Epithelial cell of proximal tubule (primary cell): Measurements from ENCODE around the gene SLC45A3. TPM values are rescaled to one million over a fixed set of nuclear protein-coding genes. Genes with fewer than 3 reads are reported as not detected.

ENCODE experiments used
- DNase-seq: peaks from one replicate; pipeline ENCODE4 v3.0.0-alpha.2; 2011; ENCODE audit warnings: low read depth
- H3K4me3 ChIP-seq: 2 replicates; pipeline ENCODE4 v1.5.1; 2011; ENCODE audit warnings: low read depth, mild to moderate bottlenecking, low read length
- total RNA-seq: library from RNA; depleted of rRNA; stranded (reverse); fragments of >200 nt; gene quantifications from 2 replicates; pipeline ENCODE4 v1.2.3, GENCODE V29; 2015
- TF ChIP-seq, protein P1 (sequence below): conservative IDR thresholded peaks from 2 replicates; pipeline ENCODE4 v1.5.1; 2012; ENCODE audit warnings: low read depth, mild to moderate bottlenecking, low read length

The SLC45A3 gene
- total RNA-seq, 1 donor from 2014 or later: 6.5 TPM

DNA sequence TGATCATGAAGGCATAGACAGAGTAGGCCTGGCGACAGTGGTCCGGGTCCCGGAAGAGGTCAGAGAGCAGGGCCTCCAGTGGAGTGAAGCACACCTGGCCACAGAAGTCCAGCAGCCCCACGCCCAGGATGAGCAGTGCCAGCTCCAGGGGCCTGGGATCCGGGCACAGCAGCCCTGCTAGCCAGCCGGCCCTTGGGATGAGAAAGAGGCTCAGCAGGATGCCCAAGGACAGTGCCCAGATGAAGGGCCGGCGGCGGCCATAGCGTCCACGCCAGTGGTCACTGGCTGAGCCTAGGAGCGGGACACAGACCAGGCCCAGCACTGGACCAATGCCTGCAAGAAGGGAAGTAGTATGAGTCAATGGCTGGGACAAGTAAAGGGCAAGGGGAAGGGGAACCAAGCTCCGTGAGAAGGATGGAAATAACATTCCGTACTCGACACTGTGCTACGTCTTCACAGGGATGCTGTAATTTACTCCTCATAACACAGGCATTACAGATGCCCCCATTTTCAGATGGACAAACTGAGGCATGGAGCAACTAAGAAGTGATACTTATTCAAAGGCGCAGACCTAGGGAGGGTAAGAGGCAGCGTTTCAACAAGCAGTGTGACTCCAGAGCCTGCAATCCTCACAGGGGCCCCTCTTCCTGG, 16.9 kb downstream of the SLC45A3 start:
- no peak for DNase-seq
- no peak overlapping the region for H3K4me3 ChIP-seq
- TF ChIP-seq, protein P1, sequence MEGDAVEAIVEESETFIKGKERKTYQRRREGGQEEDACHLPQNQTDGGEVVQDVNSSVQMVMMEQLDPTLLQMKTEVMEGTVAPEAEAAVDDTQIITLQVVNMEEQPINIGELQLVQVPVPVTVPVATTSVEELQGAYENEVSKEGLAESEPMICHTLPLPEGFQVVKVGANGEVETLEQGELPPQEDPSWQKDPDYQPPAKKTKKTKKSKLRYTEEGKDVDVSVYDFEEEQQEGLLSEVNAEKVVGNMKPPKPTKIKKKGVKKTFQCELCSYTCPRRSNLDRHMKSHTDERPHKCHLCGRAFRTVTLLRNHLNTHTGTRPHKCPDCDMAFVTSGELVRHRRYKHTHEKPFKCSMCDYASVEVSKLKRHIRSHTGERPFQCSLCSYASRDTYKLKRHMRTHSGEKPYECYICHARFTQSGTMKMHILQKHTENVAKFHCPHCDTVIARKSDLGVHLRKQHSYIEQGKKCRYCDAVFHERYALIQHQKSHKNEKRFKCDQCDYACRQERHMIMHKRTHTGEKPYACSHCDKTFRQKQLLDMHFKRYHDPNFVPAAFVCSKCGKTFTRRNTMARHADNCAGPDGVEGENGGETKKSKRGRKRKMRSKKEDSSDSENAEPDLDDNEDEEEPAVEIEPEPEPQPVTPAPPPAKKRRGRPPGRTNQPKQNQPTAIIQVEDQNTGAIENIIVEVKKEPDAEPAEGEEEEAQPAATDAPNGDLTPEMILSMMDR: no peak

DNA sequence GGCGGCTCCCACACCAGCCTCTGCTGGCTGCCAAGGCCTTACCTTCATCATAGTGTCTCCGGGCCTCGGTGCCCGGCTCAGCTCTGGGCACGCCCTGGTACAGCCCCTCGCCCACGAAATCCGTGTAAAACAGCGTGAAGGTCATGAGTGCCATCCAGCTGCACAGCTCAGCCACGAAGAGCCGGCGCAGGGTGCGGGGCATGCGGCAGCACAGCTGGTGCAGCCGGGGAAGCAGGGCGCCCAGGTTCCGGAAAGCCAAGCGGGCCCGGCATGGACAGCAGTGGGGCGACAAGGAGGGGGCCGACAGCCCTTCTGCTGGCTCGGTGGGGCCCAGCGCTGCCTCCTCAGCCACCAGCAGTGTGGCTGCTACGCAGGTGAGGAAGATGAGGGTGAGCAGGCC, 17.5 kb downstream of the SLC45A3 start:
- TF ChIP-seq, protein P1: no peak
- DNase-seq: no peak
- no peak overlapping the region for H3K4me3 ChIP-seq

DNA sequence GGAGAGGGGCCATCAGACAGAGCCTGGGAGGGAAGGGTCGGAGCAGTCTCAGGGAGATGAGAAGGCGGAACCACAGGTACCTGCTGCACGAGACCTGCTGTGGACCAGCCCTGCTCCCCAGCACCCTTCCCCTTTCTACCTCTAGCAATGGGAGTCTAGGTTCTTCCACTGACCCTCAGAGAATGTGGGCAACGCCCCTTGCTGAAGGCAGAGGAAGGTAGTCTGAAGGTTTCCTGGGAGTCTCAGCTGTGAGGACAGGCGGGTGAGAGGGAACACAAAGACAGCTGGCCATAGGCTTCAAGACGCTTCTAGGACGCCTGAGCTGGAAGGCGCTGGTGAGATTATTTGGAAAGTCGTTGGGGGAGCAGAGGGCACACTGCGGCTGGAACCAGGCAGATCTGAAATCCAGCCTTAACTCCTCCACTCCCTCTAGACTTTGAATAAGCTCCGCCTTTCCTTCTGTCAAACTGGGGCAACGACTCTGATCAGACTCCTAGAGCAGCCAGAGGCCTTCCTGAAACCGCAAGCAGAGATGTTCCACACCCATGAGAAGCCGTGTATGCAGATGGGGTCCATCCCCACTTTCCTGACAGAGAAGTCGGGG, 18.1 kb downstream of the SLC45A3 start:
- no peak for DNase-seq
- no peak overlapping the region for H3K4me3 ChIP-seq
- TF ChIP-seq, protein P1: no peak

DNA sequence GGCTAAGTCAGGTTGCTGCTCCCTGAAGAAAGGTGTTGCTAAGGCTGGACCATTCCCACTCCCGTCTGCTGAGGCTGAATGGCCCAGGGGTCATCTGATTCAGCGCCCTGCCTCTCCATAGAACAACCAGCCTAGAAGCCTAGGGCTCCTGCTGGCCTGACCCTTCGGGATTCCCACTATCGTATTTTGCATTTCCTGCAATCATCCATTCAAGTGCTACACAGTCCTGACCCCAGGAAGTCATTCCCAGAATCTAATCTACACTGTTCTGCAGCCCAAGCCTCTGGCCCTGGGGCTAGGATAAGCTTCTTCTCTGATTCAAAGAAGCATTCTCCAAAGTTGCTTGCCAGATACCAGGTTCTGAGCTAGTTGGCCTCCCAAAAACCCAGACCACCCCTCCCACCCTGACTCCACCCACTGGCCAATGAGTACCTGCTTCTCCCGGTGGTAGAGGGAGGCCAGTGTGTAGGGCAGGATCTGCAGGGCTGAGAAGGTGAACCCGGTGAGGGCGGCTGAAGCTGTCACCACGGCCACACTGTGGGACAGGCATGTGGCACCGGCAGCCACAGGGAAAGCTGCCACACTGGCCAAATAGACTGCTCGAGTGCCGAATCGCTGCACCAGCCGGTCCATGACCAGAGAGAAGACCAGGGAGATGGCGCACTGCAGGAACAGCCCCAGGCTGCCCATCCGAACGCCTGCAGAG, 18.7 kb downstream of the SLC45A3 start:
- no peak for DNase-seq
- no peak overlapping the region for H3K4me3 ChIP-seq
- TF ChIP-seq, protein P1: no peak

DNA sequence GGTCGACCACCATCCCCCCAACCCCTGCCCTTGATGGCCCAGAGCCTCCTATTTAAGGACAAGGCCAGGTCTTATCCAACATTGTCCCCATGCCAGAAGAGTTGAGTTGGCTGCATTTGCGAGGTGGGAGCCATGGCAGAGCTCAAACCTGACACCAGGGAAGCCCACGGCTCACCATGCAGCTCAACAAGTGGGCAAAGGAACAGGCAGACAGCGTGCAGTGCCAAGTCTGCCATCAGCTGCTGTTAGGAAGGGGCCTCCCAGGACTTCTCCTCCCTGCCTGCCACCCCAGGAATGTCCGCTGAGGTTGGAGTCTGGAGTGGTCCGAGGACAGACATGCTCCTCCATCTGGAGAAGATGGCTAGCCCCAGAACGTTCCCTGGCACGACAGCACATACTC, 19.9 kb downstream of the SLC45A3 start:
- TF ChIP-seq, protein P1: no peak
- DNase-seq: no peak
- no peak overlapping the region for H3K4me3 ChIP-seq

DNA sequence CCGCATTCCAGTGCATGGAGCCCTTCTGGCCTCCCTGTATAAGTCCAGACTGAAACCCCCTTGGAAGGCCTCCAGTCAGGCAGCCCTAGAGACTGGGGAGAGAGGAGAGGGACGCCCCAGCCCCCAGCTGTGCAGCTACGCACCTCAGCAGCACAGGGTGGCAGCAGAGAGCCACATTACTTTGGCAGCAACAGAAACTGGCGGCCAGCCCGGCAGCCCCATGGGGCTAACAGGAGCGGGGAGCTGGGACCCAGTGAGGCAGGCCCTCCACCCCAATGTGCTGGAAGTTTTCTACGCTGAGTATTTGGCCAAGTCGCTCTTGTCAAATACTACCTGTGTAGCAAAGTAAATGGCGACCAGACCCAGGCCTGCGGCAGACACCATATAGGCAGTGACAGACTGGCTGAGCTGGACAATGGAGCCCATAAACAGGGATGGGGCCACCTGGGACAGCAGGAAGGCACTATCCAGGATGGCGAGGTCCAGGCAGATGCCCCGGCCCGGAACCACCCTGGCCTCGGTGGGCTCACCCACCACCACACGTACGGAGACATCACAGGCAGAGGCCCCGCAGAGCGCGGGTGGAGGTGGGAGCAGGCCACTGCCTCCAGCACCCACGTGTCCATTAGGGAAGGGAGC, 21.2 kb downstream of the SLC45A3 start:
- TF ChIP-seq, protein P1: peak; percentile 87
- no peak overlapping the region for H3K4me3 ChIP-seq
- DNase-seq: no peak
